ENCODE data around the gene UCN2.

UCN2 gene

DNA sequence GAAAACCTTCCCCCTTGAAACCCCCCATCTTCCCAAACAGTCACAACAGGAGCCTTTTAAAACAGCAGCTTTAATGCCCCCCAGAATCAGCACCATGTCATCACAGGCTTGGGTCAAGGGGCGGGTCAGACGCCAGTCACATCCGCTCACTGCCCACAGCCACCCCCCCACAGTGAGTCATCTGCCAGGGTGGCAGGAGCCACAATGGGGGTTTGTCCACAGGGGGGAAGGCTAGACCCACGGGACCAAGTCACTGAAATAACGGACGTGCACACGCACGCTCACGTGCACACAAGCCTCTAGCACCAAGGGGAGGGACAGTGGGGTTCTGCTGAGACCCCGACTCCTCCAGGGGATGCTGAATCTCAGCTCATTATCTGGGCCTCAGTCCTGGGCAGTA is 441 bp upstream of the UCN2 start:
- in situ Hi-C loops (cut with MboI; ENCODE audit: low sequenced_read_pairs) = no loop called here

DNA sequence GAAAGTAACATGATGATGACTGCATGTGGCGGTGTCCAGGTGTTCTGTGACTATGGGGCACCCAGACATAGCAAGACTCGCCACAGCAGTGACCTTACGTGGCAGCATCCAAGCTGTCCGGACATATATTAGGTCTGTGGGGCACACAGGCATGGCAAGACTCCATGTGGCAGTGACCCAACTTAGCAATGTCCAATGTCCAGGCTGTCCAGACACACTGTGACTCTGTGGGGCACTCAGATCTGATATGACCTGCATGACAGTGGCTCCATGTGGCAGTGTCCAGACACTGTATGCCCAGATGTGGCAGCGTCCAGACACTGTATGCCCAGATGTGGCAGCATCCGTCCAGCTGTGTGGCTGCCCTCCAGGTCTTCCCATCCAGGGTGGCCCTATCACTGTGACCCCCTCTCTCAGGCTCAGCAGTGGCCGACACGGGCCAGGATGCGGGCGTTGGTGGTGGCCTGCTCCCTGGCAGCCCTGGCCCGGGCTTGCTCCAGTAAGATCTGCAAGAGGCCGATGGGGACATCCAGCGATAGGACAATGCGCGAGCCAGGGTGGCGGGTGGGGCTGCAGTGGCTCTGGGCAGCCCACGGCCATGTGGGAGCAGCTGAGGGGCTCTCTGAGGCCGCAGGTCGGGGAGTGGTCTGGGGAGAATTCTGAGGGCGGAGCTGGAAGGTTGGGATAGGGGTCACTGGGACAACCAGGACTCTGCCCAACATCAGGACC is 1.1 kb downstream of the UCN2 start:
- in situ Hi-C loops (cut with MboI; ENCODE audit: low sequenced_read_pairs) = no loop called here

DNA sequence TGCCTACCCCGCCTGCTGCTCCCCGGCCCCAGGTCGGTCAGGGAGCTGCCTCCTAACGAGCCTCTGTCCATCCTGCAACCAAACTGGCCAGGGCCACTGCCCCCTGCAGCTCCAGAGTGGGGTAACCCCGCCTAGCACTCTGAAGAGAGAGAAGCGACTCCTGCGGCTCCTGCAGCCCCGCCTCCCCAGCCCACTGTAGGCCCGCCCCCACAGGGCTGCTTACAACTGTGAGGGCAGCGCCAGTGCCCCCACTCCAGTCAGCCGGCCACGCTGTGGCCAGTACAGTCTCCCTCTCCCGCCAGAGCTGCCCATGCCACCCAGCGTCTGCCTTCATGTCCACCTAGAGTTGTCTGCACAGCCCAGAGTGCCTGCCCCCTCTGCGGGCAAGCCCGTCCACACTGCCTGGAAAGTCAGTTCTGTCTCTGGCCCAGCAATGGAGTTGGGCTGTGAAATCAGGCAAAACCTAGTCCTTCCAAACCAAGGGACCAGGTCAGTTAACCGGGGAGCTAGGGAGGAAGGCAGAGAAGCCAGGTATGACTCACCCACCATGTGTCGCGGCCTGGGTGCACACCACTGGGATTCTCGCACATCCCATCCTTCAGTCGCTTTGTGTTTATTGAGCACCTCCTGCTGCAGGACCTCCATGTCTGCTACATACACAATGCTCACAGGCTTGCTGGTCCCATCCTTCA is 2.4 kb downstream of the UCN2 start:
- in situ Hi-C loops (cut with MboI; ENCODE audit: low sequenced_read_pairs) = no loop called here

DNA sequence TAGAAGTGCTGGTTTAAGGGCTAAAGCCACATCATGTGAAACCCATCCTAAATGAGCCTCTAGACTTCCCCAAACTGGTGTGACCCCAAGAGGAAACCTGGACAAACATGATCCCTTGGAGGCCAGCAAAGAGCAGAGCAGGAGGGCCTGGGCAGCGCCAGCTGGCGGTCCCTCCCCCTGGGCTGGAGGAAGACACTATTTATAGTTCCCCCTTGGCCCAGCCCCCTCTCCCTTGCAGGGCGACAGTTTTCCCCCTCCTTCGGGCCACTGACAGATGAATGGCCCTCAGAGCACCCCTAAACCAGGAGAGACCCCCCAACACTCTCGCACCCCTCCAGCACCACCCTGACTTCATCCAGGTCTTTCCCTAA is 2.9 kb downstream of the UCN2 start:
- in situ Hi-C loops (cut with MboI; ENCODE audit: low sequenced_read_pairs) = no loop called here

DNA sequence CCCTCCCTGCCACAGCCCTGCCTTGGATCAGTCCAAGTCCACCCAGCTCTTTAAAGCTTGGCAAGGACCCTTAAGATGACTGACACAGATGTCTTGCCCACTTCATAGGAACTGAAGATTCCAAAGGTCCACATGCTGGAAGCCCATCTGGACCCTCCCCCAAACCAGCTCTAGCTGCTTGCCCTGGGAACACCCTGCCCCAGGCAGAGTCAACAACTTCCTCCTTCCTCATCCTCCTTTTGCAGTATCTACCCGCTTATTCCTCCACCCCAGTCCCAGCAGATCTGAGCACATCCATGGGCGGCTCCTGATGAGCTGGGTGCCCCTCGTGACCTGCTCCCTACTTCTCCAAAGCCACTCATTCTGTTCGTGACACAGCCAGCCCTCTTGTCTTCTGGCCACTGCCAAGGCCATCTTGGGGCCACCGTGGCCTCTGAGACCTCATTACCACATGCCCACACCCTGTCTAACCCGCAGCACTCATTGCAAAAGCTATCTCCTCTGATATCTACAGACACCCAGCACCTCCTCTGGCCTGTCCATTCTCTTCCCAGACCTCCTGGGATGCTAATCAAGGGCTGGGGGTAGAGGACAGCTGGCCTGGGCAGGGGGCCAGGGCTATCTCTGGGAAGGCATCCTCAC is 5.0 kb downstream of the UCN2 start:
- in situ Hi-C loops (cut with MboI; ENCODE audit: low sequenced_read_pairs) = loop anchor here (10.0 kb wide), 1 partner anchor 104 kb away; no protein-coding TSS in a partner anchor

DNA sequence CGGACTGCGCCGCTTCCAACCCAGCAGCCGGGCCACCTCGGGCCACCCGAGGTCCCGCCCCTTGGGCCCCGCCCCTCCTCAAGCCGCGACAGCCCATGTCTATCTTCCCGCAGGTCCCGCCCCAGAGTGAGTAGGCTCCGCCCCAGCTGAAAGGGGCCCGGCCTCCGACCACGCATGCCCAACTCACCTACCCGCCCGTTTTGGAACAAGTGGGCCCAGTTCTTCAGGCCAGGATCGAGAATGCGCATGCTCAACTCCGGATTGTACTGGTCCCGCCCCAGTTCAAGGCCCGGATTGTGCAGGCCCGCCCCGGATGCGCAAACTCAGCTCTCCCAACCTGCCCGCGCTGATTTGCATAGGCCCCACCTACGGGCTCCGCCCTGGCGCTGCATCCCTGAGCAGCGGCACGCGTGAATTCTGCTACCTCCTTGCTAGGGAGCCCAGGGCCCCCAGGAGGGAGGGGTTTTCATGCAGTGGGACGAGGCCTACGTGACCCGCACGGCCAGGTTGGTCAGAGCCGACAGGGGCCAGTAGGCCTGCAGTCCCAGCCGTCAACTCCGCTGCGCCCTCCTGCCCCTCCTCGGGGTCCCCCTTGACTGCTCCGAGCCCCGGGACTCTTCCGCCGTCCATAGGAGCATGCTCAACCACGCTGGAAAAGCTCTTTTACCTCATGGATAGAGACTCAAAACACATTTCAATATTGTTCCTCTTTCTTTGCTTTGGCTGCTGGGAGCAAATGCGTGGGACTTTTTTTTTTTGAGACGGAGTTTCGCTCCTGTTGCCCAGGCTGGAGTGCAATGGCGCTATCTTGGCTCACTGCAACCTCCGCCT is 6.6 kb downstream of the UCN2 start, which contains the start of gene PFKFB4:
Gene PFKFB4, minus strand, starts transcription at position 8 of the 831 bp plus-strand sequence. CDS start 26 bp downstream, outside the sequence.
- in situ Hi-C loops (cut with MboI; ENCODE audit: low sequenced_read_pairs) = loop anchor here (10.0 kb wide), 1 partner anchor 102 kb away; no protein-coding TSS in a partner anchor

DNA sequence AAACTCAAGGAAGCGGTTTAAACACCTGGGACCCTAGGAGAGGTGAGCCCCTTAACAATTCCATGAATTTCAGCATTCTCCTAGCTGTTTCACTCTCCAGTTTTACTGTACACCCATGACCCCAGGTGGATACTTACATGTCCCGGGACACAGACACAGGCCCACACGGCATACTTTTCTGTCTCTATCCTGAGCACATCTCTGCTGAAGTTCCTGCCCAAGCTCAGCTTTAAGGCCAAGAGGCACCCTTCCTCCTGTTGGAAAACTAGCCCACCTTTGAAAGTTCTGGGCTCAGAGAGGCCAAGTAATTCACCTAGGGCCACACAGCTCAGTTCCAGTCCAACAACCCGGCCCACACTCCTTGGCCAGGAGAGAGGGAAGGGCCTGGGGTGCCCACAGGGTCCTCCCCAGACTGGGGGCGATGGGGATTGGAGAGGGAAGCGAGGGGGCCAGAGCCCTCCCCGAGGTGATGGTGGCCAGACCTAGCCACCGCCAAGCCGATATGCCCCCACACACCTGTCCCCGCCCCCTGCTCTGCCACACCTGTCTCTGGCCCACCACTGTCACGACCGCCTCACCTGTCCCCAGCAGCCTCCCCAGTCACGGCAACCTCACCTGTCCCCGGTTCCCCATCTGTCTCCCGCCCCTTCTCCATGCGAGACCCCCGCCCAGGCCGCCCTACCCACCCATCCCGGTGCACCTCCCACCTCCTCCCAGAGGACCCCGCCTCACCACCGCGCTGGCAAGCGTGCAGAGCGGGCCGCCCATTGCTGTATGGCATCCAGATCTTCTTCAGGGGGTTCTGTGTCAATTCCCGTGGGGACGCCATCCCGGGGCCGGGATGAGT is 7.4 kb downstream of the UCN2 start:
- in situ Hi-C loops (cut with MboI; ENCODE audit: low sequenced_read_pairs) = loop anchor here (10.0 kb wide), 1 partner anchor 101 kb away; no protein-coding TSS in a partner anchor

DNA sequence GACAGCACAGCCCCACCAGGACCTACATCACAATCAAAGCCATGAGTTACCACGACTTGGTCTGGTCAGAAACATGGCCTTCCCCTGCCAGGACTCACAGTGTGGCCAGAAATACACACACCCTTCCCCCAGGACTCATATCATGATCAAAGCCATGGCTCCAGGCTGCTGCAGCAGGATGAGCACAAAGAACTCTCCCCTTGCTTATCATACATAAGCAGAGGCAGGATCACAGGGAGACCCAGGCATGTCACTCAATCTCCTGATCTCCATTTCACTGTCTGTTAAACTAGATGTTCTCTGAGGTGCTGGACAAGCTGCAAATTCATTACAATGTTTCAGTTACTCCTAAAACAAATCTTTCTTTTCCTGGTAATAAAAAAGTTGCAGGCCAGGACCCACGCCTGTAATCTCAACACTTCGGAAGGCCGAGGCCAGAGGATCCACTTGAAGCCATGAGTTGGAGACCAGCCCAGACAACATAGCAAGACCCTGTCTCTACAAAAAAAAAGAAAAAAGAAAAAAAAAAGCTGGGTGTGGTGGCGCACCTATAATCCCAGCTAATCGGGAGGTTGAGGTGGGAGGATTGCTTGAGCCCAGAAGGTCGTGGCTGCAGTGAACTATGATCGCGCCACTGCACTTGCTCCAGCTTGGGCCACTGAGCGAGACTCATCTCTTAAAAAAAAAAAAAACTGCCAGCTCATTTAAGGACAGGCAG is 8.2 kb downstream of the UCN2 start:
- in situ Hi-C loops (cut with MboI; ENCODE audit: low sequenced_read_pairs) = loop anchor here (10.0 kb wide), 1 partner anchor 101 kb away; no protein-coding TSS in a partner anchor

DNA sequence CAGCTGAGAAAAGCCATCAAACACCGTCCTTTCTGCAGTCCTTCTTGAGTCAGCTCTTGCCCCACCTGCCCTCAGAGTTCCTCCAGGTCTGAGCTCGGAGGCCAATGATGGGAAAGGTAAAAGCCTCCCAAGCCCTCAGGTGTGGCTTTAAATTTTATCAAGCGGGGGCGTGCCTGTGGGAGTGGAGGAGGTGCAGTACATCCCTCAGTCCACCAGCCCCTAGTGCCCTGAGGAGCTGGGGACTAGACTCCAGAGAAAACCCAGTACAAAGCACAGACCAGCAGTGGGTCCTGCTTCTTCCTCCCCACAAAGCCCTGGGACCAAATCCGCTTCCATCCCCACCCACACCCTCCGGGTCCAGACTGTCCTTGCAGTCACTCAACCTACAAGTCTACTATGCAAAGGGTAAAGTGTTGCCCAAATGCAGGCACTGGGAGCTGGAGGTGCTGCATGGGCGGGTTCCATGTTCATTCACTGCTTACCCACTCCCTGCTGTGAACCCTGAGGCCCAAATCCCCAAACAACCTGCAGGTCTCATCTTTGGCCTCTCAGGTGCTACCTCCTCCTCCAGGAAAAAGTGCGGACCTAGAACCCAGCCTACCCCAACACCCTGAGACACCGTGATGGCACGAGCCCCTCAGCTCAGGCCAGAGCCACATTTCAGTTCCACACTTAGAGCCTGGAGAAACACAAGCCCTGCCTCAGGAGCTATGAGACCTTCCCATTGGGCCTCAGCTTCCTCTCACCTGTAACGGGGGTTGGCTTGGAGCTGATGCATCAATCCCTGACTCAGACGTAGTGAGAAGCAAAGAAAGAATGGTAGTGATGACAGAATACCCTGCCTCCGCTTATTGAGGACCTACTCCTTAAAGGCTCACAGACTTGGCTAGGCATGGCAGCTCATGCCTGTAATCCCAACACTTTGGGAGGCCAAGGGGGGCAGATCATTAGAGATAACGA is 9.4 kb downstream of the UCN2 start:
- in situ Hi-C loops (cut with MboI; ENCODE audit: low sequenced_read_pairs) = loop anchor here (10.0 kb wide), 1 partner anchor 99 kb away; no protein-coding TSS in a partner anchor

DNA sequence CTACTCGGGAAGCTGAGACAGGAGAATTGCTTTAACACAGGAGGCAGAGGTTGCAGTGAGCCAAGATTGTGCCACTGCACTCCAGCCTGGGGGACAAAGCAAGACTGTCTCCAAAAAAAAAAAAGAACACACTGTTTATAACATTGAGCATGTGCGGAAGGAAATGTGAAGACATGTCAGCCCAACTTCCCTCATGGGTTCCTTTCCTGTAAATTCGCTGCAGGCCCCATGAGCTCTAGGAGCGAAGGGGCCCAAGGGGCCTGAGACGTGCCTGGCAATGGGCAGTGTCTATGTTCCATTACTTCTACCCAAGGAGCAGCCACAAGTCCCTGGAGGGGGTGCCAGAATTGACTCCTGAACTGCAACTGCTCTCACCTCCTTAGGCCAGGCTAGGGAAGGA is 10.2 kb downstream of the UCN2 start:
- in situ Hi-C loops (cut with MboI; ENCODE audit: low sequenced_read_pairs) = loop anchor here (10.0 kb wide), 1 partner anchor 99 kb away; no protein-coding TSS in a partner anchor

DNA sequence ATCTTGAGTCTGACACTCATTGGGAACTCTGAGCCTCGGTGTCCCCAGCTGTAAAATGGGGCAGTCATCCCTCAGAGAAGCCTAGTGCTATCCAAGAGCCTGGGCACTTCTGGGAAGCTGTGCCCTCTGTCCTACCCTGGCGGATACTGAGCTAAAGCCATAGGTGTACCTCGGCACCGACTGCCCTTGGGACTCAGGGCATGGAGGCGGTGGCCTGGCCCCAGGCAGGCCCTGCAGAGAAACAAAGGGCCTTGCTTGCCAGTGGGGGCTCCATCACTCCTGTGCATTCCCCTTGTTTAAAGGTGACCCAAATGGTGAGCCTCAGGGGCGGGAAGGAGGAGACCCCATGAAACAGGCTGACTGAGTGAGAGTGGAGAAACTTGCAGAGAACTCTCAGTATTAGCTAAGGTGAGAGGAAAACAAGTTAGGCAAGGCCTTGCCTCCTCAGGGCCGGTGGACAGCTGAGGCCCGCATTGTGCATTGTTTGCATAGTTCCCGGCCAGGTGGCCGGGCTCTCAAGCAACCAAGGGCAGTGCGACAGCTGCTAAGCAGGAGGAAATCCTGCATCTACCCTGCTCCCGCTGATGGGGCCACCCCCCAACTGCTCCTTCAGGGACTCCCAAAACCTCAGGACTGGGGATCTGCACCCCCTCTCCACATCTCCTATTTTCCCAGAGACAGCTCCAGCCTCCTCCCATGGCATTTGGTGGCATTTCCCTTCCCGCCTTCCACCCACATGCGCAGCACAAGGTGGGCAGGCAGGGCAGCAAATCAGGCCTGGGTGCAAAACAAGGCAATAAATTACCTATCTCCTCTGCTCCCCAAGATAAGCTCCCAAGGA is 11.2 kb downstream of the UCN2 start:
- in situ Hi-C loops (cut with MboI; ENCODE audit: low sequenced_read_pairs) = loop anchor here (10.0 kb wide), 1 partner anchor 98 kb away; no protein-coding TSS in a partner anchor

DNA sequence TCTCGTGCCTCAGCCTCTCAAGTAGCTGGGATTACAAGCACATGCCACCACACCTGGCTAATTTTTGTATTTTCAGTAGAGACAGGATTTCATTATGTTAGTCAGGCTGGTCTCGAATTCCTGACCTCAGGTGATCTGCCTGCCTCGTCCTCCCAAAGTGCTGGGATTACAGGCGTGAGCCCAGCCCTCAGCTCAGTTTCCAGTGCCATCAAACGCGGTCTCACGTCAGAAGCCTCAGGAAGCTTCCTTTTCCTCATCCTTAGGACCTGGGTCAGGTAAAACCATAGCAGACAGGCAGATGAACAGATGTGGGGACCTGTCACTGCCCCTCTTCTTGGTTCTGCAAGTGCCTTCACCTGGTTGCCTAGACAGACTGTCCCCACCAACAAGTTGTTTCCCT is 11.9 kb downstream of the UCN2 start:
- in situ Hi-C loops (cut with MboI; ENCODE audit: low sequenced_read_pairs) = loop anchor here (10.0 kb wide), 1 partner anchor 97 kb away; no protein-coding TSS in a partner anchor

DNA sequence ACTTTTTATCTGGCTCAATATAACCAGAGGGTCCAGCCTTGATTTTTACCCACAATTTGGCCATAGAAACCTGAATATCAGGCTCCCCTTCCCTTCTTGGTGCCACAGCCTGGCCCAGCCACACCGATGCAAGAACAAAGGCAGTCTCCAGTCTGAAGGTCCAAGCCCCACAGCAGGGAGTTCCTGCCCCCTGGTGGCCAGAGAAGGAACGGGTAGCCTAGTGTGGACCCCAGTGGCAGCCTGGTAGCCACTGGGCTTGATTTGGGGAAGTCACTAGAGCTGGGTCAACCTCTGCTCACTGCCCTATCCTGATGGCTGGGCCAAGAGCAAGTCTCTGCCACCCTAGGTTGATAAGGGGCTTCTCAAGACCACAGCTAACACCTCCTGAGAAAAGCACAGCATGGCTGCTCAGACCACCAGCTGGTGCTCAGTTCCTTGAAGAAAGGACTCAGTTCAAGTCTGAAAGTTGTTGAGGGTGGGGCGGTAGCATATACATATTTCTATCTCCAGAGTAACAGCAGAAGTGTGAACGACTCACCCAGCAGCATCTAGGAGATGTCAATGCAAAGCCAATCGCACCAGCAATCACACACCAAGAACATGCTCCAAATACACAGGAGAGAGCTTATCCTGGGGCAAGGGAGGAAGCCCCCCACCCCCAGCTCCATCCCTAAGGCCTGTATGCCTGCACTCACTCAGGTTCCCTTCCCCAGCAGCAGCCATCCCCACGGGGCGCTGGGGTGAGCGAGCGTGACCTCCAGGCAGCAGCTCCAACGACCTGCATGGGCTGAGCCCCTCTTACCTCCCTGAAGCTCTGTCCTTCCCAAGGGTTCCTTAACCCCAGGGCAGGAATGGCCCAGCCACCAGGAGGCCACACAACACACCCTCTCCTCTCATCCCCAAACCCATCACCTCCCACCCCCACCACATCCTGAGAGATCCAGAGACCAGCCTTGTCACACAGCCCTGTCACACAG is 14.6 kb downstream of the UCN2 start:
- in situ Hi-C loops (cut with MboI; ENCODE audit: low sequenced_read_pairs) = no loop called here

DNA sequence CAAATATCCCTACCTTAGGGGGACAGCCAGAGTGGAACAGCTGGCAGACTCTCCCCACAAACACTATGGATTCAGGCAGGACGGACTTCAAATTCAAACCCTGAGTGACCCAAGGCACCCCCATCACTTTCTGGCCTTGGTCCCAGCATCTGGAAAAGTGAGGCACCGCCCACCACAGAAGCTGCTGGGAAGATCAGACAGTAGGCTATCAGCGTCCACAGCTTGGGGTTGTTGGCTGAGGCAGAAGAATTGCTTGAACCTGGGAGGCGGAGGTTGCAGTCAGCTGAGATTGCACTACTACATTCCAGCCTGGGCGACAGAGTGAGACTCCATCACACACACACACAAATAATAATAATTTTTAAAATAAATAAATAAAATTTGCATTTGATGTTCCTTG is 15.5 kb downstream of the UCN2 start:
- in situ Hi-C loops (cut with MboI; ENCODE audit: low sequenced_read_pairs) = no loop called here

DNA sequence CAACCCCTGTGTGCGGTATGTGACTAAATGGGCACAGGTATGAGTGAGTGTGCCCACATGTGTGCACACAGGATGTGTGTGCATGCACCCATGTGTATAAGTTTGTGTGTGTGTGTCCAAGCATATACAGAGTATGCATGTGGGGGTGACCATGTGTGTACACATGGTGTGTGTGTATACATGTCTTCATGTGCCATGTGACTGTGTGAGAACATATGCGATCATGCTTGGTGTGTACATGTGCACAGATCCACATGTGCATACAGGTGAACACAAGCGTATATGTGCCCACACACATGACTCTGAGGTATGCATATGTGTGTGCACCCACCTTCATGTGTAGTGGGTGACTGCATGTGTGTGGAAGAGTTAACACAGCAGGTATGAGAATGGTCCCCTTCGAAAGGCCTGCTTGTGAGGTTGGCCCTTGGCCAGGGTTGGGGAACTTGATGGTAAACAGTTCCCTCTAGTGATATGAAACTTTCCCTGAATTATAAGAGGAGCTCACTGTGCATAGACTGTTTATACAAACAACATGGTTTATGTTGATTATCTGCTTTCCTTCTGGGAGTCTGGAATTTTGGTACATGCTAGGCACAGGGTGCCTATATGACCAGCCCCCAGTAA is 17.3 kb downstream of the UCN2 start:
- in situ Hi-C loops (cut with MboI; ENCODE audit: low sequenced_read_pairs) = no loop called here

All from HL-60/S4 (cell line).